Transverse colon (tissue), 4 donors: ENCODE results near the gene KRTAP9-6. TPM values are rescaled to one million over a fixed set of nuclear protein-coding genes. Genes with fewer than 3 reads are reported as not detected.

Experiments used
- DNase-seq: peaks from one replicate; pipeline ENCODE4 v3.0.0-alpha.2; 2019
- H3K27ac ChIP-seq, 4 donors: fragments of 200-600 bp; sonication (generic); 2 replicates each; pipeline ENCODE4 v1.5.1; 2016 to 2018; ENCODE audit warnings: inconsistent platforms in 4 of 4
- H3K27me3 ChIP-seq: fragments of 200-600 bp; sonication (generic); 2 replicates; pipeline ENCODE4 v1.5.1; 2017; ENCODE audit warnings: inconsistent platforms
- H3K36me3 ChIP-seq, 4 donors: fragments of 200-600 bp; sonication (generic); 2 replicates each; pipeline ENCODE4 v1.5.1; 2017 to 2019; ENCODE audit warnings: inconsistent platforms in 4 of 4
- H3K4me1 ChIP-seq, 4 donors: fragments of 200-600 bp; sonication (generic); 2 replicates each; pipeline ENCODE4 v1.5.1; 2017 to 2020; ENCODE audit warnings: inconsistent platforms in 4 of 4
- H3K4me3 ChIP-seq, 4 donors: fragments of 200-600 bp; sonication (generic); 1 replicate in 1 of 4; 2 replicates in 3 of 4; pipeline versions ENCODE4 v1.5.1 to v1.6.1; 2017 to 2019; ENCODE audit warnings: inconsistent platforms in 4 of 4
- H3K9me3 ChIP-seq, 2 donors: fragments of 200-600 bp; sonication (generic); 2 replicates each; pipeline ENCODE4 v1.5.1; 2017 to 2019; ENCODE audit warnings: inconsistent platforms in 2 of 2
- EP300 ChIP-seq: sonication (generic); formaldehyde crosslinking; IDR thresholded peaks from one replicate; pipeline ENCODE4 v1.6.1; 2017; ENCODE audit warnings: antibody characterized with exemption, low read depth
- POLR2A ChIP-seq: fragments of 450-650 bp; IDR thresholded peaks from one replicate; pipeline ENCODE4 v1.6.1; 2016; ENCODE audit warnings: antibody characterized with exemption, mild to moderate bottlenecking, moderate library complexity
- POLR2AphosphoS5 ChIP-seq, 3 donors: sonication (generic); formaldehyde crosslinking; IDR thresholded peaks; one replicate each; pipeline ENCODE4 v1.6.1; 2016; ENCODE audit warnings: antibody characterized with exemption in 3 of 3
- WGBS, 2 donors: methylation state at CpG; one replicate each; pipeline ENCODE4 v1.1.5; 2018; ENCODE audit warnings: low coverage in 1 of 2; 5-methylcytosine and 5-hydroxymethylcytosine counted together
- in situ Hi-C, 4 donors: fragments of 200-750 bp; cut with MboI; loops; one replicate each; pipeline versions ENCODE4 v1.15.0 to v1.15.1; 2017; ENCODE audit warnings: low sequenced_read_pairs in 3 of 4, low pct_ligation_motif_present in 1 of 4, low pct_unique_long_range_greater_than_20kb in 1 of 4
- intact Hi-C: fragments of 100-400 bp; cut with DNase I; formaldehyde crosslinking; loops from one replicate; pipeline ENCODE4 v1.15.1; 2023; ENCODE audit warnings: low total_unique reads
- total RNA-seq, 4 donors: library from RNA; depleted of rRNA; stranded (reverse); fragments of >200 nt; gene quantifications; one replicate each; pipeline ENCODE4 v1.1.0, GENCODE V29; 2016
- TF ChIP-seq, protein P1 (sequence below), 5 experiments: fragments of 200-600 bp in 3 of 5; fragments of 450-650 bp in 2 of 5; sonication (generic) in 3 of 5; IDR thresholded peaks; 1 replicate in 2 of 5; 2 replicates in 3 of 5; pipeline ENCODE4 v1.5.1; 2016 to 2017; ENCODE audit warnings: antibody characterized with exemption in 5 of 5, inconsistent platforms in 3 of 5, mild to moderate bottlenecking in 2 of 5, moderate library complexity in 1 of 5

KRTAP9-6 gene
- total RNA-seq, 4 donors from 2014 or later, result not detected

DNA sequence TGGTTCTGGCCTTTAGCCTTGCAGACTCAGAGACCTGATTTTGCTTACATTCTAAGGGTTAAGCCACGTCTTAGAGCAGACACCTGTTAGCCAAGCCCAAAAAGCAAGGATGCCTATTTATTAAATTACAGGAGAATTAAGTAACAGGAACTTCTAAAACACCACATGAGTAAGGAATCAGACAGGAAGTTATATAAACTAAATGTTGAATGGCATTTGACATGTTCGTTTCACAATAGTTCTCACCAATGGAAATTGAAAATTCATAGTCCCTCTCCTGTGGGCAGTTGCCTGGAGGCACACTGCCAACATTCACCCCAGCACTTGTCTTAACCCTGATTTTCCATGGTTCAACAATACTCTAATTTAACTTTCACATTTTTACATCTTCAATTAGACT is 19.4 kb downstream of the KRTAP9-6 start:
- H3K27me3 ChIP-seq, result peaks cover 5% of the 10 kb centered on the region
- no peak for DNase-seq
- intact Hi-C loops (no loop called here), in situ Hi-C loops (no loop called here)
- no peaks in the 10 kb centered on the region for H3K4me1 ChIP-seq
- 51% methylated on average over 2 of the region's 2 CpGs for WGBS, 2 donors
- H3K27ac ChIP-seq, result no peak overlapping the region
- no peaks in the 10 kb centered on the region for H3K9me3 ChIP-seq
- no peak for TF ChIP-seq POLR2AphosphoS5 (IDR thresholded peaks at IDR 0.05)
- TF ChIP-seq EP300, result no peak
- TF ChIP-seq POLR2A, result no peak
- TF ChIP-seq, protein P1, sequence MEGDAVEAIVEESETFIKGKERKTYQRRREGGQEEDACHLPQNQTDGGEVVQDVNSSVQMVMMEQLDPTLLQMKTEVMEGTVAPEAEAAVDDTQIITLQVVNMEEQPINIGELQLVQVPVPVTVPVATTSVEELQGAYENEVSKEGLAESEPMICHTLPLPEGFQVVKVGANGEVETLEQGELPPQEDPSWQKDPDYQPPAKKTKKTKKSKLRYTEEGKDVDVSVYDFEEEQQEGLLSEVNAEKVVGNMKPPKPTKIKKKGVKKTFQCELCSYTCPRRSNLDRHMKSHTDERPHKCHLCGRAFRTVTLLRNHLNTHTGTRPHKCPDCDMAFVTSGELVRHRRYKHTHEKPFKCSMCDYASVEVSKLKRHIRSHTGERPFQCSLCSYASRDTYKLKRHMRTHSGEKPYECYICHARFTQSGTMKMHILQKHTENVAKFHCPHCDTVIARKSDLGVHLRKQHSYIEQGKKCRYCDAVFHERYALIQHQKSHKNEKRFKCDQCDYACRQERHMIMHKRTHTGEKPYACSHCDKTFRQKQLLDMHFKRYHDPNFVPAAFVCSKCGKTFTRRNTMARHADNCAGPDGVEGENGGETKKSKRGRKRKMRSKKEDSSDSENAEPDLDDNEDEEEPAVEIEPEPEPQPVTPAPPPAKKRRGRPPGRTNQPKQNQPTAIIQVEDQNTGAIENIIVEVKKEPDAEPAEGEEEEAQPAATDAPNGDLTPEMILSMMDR (IDR thresholded peaks at IDR 0.05), result no peak
- no peak overlapping the region for H3K4me3 ChIP-seq
- H3K36me3 ChIP-seq, result no peaks in the 10 kb centered on the region

DNA sequence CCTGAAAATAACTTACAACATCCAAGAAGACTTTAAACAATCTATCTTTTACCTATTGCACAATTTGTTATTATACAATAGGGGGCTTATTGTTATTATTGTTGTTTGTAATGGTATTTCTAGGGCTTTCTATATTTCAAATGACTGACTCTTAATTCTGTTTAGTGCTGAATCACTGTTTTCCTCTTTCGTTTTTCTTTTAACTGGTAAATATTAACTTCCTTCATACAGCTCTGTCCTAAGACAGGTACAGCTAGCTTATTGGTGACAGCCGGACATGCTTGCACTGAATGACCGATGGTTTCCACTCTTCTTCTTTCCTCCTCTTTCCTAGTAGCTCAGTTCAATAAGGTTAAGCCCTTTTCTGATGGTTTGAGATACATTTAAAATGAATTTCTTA is 21.9 kb downstream of the KRTAP9-6 start:
- no peak overlapping the region for H3K27ac ChIP-seq
- no peaks in the 10 kb centered on the region for H3K9me3 ChIP-seq
- no peaks in the 10 kb centered on the region for H3K36me3 ChIP-seq
- H3K4me1 ChIP-seq, result no peaks in the 10 kb centered on the region
- in situ Hi-C loops (no loop called here), intact Hi-C loops (no loop called here)
- no peak for DNase-seq
- peaks cover 14% of the 10 kb centered on the region for H3K27me3 ChIP-seq
- 56 to 62% methylated on average over 3 of the region's 3 CpGs for WGBS, 2 donors
- TF ChIP-seq EP300 (no peak), POLR2AphosphoS5 (IDR thresholded peaks at IDR 0.05) (no peak), POLR2A (no peak)
- TF ChIP-seq, protein P1 (IDR thresholded peaks at IDR 0.05), result no peak
- no peak overlapping the region for H3K4me3 ChIP-seq

DNA sequence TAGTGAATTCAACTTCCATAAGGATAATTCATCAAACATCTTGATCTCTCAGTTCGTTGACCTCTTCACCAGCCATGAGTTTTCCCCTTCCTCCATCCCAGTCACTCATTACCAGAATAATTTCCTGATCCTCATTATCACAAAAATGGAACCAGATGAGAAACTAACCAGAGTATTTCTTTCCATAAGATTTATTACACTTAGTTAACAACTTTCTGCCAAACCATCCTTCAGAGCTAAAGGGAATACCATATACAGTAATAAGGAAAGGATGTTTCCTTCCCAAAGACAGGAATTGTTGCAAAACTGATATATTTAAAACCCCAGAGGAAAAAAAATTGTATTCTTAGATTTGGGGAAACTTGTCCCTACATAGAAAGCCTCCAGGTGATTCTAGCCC is 28.8 kb downstream of the KRTAP9-6 start:
- no peak overlapping the region for H3K27ac ChIP-seq
- no peak for TF ChIP-seq EP300
- no peak for TF ChIP-seq POLR2A
- TF ChIP-seq, protein P1 (IDR thresholded peaks at IDR 0.05), result no peak
- no peak for TF ChIP-seq POLR2AphosphoS5 (IDR thresholded peaks at IDR 0.05)
- no peak overlapping the region for H3K4me3 ChIP-seq
- intact Hi-C loops (no loop called here), in situ Hi-C loops (no loop called here)
- H3K9me3 ChIP-seq, result no peaks in the 10 kb centered on the region
- 71 to 100% methylated on average over 1 of the region's 1 CpG for WGBS, 2 donors
- DNase-seq, result no peak
- no peaks in the 10 kb centered on the region for H3K36me3 ChIP-seq
- H3K4me1 ChIP-seq, result no peaks in the 10 kb centered on the region
- H3K27me3 ChIP-seq, result peaks cover 20% of the 10 kb centered on the region

DNA sequence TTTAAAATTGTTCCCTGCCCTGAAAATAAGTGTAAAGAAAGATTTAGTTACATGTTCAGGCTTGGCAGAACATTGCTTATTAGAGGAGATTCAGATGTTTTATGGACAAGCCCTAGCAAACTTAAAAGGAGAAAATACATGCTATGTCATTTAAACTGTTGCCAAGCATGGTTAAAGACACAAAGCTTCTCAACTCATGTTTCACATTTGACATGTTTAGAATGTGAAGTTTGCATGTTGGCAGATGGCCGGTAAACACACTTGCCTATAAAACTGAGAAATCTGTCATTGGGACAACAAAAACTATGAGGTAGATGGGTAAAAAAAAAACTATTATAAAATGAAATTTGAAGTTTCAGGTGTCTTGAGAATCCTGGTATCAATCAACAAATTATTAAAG is 31.7 kb downstream of the KRTAP9-6 start:
- Histone ChIP-seq H3K36me3 (no peaks in the 10 kb centered on the region), H3K4me3 (no peak overlapping the region), H3K27ac (no peak overlapping the region), H3K27me3 (peaks cover 13% of the 10 kb centered on the region), H3K9me3 (no peaks in the 10 kb centered on the region), H3K4me1 (no peaks in the 10 kb centered on the region)
- intact Hi-C loops (no loop called here), in situ Hi-C loops (no loop called here)
- DNase-seq, result no peak
- TF ChIP-seq POLR2AphosphoS5 (IDR thresholded peaks at IDR 0.05) (no peak), POLR2A (no peak), EP300 (no peak)
- TF ChIP-seq, protein P1 (IDR thresholded peaks at IDR 0.05), result no peak
- WGBS, 2 donors, result 40 to 56% methylated on average over 1 of the region's 1 CpG
